Activated CD4-positive, alpha-beta T cell treated with anti-CD3 and anti-CD28 coated beads for 36 hours (primary cell): ENCODE results near the gene ENOX1. TPM values are rescaled to one million over a fixed set of nuclear protein-coding genes. Genes with fewer than 3 reads are reported as not detected.

Experiments
- ATAC-seq: fragments of 200-7000 bp; cut with Tn5 transposase; one replicate; pipeline ENCODE4 v1.10.0; 2021; ENCODE audit warnings: mild to moderate bottlenecking, moderate library complexity
- CTCF ChIA-PET: fragments of 350-600 bp; sonication (Branson Sonifier 250); formaldehyde crosslinking; loops from one replicate; lab custom pipeline; 2021; ENCODE audit warnings: antibody characterized with exemption; lab: Charles Lee
- POLR2A ChIA-PET: fragments of 350-600 bp; sonication (Branson Sonifier 250); formaldehyde crosslinking; loops from one replicate; lab custom pipeline; 2021; ENCODE audit warnings: antibody characterized with exemption, inconsistent platforms; lab: Charles Lee
- DNase-seq: peaks from one replicate; pipeline ENCODE4 v3.0.0-alpha.2; 2020
- H3K27ac Mint-ChIP-seq: one replicate; pipeline ENCODE4 v1.8.0; 2021; ENCODE audit warnings: mixed read lengths
- H3K27me3 Mint-ChIP-seq: one replicate; pipeline ENCODE4 v1.8.0; 2021; ENCODE audit warnings: mixed read lengths
- H3K36me3 Mint-ChIP-seq: one replicate; pipeline ENCODE4 v1.8.0; 2021; ENCODE audit warnings: low read depth, mixed read lengths
- H3K4me1 Mint-ChIP-seq: one replicate; pipeline ENCODE4 v1.8.0; 2021; ENCODE audit warnings: mixed read lengths
- H3K4me3 Mint-ChIP-seq: one replicate; pipeline ENCODE4 v1.8.0; 2021; ENCODE audit warnings: mild to moderate bottlenecking, moderate library complexity, mixed read lengths
- H3K9me3 Mint-ChIP-seq: one replicate; pipeline ENCODE4 v1.8.0; 2021; ENCODE audit warnings: low read depth, mixed read lengths
- intact Hi-C, 2 experiments: fragments of 100-400 bp; cut with DNase I in 1 of 2; cut with micrococcal nuclease in 1 of 2; formaldehyde crosslinking; loops; one replicate each; pipeline versions ENCODE4 v1.14.2 to v1.15.1; 2022 to 2024; cut with DNase I, micrococcal nuclease
- total RNA-seq, 2 experiments: library from RNA; stranded (reverse); gene quantifications; one replicate each; pipeline ENCODE4 v1.2.3, GENCODE V29; 2021

ENOX1 gene
- total RNA-seq, 2 experiments from 2014 or later: 0.28 to 0.48 TPM

DNA sequence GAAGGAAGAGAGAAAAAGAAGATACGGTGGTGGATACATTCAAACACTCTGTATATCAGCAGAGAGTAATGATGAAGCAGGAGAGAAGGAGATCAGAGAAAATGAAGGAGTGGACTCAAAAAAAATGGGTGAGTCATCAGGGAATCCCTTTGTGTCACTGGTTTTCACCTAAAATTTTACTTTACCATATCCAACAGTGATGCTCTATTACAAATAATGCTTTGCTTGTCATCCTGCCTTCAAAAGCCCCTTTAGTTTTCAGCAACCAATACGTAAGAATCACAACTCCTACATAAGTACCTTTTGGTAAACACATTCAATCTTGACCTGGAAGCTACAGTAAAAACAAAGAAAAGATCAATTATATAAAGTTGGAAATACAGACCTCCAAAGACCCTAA, 88.8 kb downstream of the ENOX1 start:
- POLR2A ChIA-PET: no interaction called here
- H3K36me3 Mint-ChIP-seq: no peaks in the 10 kb centered on the region
- H3K4me3 Mint-ChIP-seq: no peak overlapping the region
- no peak overlapping the region for H3K27ac Mint-ChIP-seq
- intact Hi-C loops: no loop called here
- H3K27me3 Mint-ChIP-seq: peaks cover 24% of the 10 kb centered on the region
- no peak for ATAC-seq
- no peak for DNase-seq
- H3K4me1 Mint-ChIP-seq: peaks cover 4% of the 10 kb centered on the region
- CTCF ChIA-PET: interaction anchor here (0.7 kb wide), 1 partner anchor 82 kb away, joined by 3 read pairs; no protein-coding TSS in a partner anchor
- H3K9me3 Mint-ChIP-seq: no peaks in the 10 kb centered on the region

DNA sequence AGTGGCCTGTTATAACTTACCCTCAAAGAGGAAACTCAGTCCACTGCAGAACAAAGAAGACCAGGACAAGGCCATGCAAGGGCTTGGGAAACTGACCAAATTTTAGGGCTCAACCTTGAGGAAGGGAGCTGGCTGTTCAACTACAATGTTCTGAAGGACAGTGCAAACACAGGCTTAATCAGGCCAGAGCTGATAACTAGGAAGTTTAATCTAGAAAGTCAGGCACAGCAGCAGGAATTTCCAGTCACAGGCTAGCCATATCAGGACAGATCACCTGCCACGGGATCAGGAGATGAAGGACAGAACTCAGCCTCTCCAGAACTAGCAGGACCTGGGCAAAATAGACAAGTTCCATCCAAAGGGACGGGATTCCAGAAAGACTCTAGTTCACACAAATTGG, 89.4 kb downstream of the ENOX1 start:
- intact Hi-C loops: no loop called here

DNA sequence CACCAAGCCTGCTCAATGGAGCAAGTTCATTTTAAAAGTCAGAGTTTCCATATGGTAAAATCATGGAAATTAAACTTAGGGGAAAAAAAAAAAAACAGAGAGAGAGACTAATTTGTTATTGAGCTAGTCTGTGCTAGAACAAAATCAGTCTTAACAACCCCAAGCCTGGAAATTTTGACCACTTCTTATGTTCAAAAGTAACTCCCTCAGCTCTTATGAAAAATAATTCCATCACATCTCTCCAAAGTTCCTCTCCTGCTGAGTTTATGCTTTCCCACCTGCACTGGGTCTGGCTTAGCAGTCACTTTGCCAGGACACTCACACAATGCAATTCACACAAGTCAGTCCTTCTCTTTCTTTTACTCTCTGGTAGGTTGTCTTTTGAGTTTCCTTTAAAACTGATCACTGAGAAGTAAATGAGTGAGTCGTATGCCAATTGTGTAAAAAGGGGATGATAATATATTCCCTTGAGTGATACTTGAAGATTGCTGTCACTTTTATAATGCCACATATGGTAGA, 92.6 kb downstream of the ENOX1 start:
- no peaks in the 10 kb centered on the region for H3K36me3 Mint-ChIP-seq
- intact Hi-C loops: loop anchor here in 1 of 2 experiments (5.0 kb wide), 1 partner anchor 97 kb away; no protein-coding TSS in a partner anchor
- peaks cover 21% of the 10 kb centered on the region for H3K27me3 Mint-ChIP-seq
- DNase-seq (no peak), ATAC-seq (peak; percentile 16)
- H3K9me3 Mint-ChIP-seq: no peaks in the 10 kb centered on the region
- ChIA-PET POLR2A (no interaction called here), CTCF (interaction anchor here (2.0 kb wide), 1 partner anchor 11 kb away, joined by 5 read pairs; no protein-coding TSS in a partner anchor)
- no peak overlapping the region for H3K4me3 Mint-ChIP-seq
- no peak overlapping the region for H3K27ac Mint-ChIP-seq
- H3K4me1 Mint-ChIP-seq: peaks cover 4% of the 10 kb centered on the region

More for the DNA sequence above, 89.4 kb downstream of the ENOX1 start:
- Mint-ChIP-seq H3K27me3 (peaks cover 24% of the 10 kb centered on the region), H3K9me3 (no peaks in the 10 kb centered on the region), H3K4me1 (peaks cover 4% of the 10 kb centered on the region), H3K36me3 (no peaks in the 10 kb centered on the region), H3K27ac (no peak overlapping the region), H3K4me3 (no peak overlapping the region)
- ChIA-PET POLR2A (no interaction called here), CTCF (interaction anchor here (0.6 kb wide), 1 partner anchor 147 kb away, joined by 3 read pairs; no protein-coding TSS in a partner anchor)
- ATAC-seq (no peak), DNase-seq (no peak)

DNA sequence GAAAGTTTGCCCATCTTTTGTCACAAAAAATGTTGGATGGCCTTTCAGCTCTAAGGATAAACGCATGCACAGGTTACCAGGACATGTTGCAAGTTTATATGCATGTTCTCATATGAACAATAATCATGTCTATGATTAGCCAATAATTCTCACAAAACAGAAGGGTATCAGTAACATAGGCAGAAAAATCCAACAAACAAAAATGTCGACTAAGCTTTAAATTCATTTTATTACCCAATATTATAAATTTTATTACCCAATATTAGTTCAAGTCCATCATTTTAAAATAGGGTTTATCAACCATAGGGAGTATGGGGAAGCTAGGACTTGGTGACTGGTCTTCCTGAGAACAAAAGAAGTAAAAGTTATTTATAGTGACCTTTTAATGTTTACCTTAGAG, 93.1 kb downstream of the ENOX1 start:
- Mint-ChIP-seq H3K27ac (no peak overlapping the region), H3K27me3 (peaks cover 21% of the 10 kb centered on the region), H3K9me3 (no peaks in the 10 kb centered on the region), H3K36me3 (no peaks in the 10 kb centered on the region), H3K4me3 (no peak overlapping the region), H3K4me1 (peaks cover 4% of the 10 kb centered on the region)
- no peak for ATAC-seq
- intact Hi-C loops: loop anchor here in 1 of 2 experiments (5.0 kb wide), 1 partner anchor 96 kb away; no protein-coding TSS in a partner anchor
- ChIA-PET CTCF (interaction anchor here (2.0 kb wide), 1 partner anchor 11 kb away, joined by 5 read pairs; no protein-coding TSS in a partner anchor), POLR2A (no interaction called here)
- DNase-seq: no peak

DNA sequence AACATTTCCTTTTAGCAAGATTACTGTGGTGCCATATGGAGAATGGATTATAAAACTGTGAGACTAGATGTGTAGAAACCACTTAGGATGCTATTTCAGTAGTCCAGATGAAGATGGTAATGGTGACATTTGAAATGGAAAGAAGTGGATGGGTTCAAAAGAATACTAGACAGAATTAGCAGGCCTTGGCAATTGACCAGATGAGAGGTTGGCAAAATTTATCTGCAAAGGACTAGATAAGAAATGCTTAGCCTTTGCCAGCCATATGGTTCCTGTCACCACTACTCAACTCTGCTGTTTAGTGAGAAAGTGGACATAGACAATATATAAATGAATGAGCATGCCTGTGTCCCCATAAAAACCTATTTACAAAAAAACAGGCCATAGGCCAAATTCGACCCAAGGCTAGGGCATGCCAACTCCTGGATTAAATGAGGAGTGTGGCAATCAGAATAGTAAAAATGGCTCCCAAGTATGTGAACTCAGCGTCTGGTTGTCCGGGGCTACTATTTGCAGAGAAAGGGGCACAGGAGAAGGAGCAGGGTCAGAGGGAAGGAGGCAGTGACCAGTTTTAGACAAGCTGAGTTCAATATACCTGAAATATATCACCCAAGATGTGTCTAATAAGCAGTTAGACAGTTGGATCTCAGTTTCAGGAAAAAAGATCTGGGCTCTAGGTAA, 98.4 kb downstream of the ENOX1 start:
- ATAC-seq (no peak), DNase-seq (no peak)
- Mint-ChIP-seq H3K27me3 (peaks cover 7% of the 10 kb centered on the region), H3K27ac (no peak overlapping the region), H3K4me3 (no peak overlapping the region), H3K4me1 (no peaks in the 10 kb centered on the region), H3K9me3 (no peaks in the 10 kb centered on the region), H3K36me3 (no peaks in the 10 kb centered on the region)
- ChIA-PET POLR2A (no interaction called here), CTCF (interaction anchor here (0.8 kb wide), 1 partner anchor 384 kb away, joined by 3 read pairs; no protein-coding TSS in a partner anchor)
- intact Hi-C loops: no loop called here

DNA sequence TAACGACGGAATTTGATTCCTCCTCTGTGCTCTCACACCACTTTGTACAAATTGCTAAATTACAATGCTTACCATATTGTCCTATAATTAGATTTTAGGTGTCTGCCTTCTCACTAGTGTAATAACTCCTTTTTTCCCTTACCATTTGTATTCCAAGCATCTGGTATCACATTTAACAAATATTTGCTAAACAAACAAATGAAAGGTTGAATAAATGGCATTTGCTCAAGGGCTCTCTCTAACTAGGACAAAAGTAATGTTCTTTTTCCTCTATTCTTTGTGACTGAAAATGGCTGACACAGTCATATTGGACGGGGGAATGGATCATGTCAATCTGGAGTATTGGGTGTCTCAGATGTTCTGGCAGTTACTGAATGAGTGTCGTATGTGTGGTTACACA, 99.7 kb downstream of the ENOX1 start:
- H3K27ac Mint-ChIP-seq: no peak overlapping the region
- DNase-seq (no peak), ATAC-seq (peak; percentile 26)
- H3K9me3 Mint-ChIP-seq: no peaks in the 10 kb centered on the region
- H3K36me3 Mint-ChIP-seq: no peaks in the 10 kb centered on the region
- H3K4me1 Mint-ChIP-seq: no peaks in the 10 kb centered on the region
- intact Hi-C loops: no loop called here
- H3K27me3 Mint-ChIP-seq: peaks cover 7% of the 10 kb centered on the region
- no peak overlapping the region for H3K4me3 Mint-ChIP-seq
- ChIA-PET POLR2A (no interaction called here), CTCF (no interaction called here)

DNA sequence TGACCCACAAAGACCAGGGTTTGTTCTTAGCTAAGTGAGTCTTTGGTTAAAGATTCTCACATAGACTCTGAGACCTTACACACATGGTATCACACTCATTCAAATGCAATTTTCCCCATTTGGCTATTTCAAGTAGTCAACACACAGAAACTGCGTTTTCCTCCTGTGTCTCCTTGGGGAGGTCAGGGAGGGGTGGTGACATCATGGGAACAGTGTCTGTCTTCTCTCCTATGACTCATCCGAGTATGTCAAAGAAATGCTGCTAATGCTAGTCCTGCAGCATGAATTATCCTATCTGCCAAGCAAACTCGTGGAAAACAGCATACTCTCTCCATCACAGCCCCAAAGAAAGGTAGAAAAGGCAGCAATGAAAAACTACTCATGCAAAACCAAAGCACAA, 100.2 kb downstream of the ENOX1 start:
- Mint-ChIP-seq H3K4me3 (no peak overlapping the region), H3K9me3 (no peaks in the 10 kb centered on the region), H3K4me1 (no peaks in the 10 kb centered on the region), H3K27ac (no peak overlapping the region), H3K27me3 (peaks cover 7% of the 10 kb centered on the region), H3K36me3 (no peaks in the 10 kb centered on the region)
- DNase-seq (no peak), ATAC-seq (peak; percentile 23)
- ChIA-PET POLR2A (no interaction called here), CTCF (no interaction called here)
- intact Hi-C loops: no loop called here

DNA sequence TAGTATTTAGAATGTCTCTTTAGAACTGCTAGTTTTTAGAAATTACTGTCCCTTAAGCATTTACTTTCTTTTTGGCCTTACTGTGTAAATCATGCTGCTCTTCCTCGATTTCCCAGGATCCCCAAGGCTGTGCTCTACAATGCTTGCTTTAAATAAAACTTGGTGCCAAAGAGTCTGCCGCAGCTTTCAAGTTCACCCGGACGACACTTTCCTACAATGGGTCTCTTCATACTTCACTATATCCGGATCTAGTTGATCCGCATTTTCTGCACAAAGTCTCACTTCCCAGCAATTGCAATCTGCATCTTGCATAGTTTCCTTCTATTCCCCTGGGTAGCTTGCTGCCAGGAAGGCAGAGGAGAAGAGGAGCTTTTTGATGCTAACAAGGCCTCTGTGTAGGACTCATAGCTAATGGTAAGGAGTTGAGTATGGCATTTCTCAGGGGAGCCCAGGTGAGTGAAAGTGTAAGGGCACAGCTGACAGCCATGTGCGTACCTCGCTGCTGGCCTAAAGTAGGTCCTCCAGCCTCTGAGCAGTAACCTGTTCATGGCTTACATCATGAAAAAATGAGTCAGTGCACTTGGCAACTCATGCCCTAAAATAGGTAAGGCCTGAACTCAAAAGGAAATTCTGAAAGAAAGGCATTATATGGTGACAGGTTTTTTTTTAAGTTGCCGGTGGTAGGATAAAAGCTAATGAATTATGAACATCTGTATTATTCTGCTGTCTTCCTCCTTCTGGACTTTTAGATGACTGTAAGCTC, 101.6 kb downstream of the ENOX1 start:
- Mint-ChIP-seq H3K36me3 (no peaks in the 10 kb centered on the region), H3K27ac (no peak overlapping the region), H3K4me3 (no peak overlapping the region), H3K27me3 (no peaks in the 10 kb centered on the region), H3K4me1 (no peaks in the 10 kb centered on the region), H3K9me3 (no peaks in the 10 kb centered on the region)
- ATAC-seq (no peak), DNase-seq (no peak)
- intact Hi-C loops: no loop called here
- POLR2A ChIA-PET: no interaction called here
- CTCF ChIA-PET: interaction anchor here (0.7 kb wide), 1 partner anchor 1085 kb away, joined by 3 read pairs; no protein-coding TSS in a partner anchor

DNA sequence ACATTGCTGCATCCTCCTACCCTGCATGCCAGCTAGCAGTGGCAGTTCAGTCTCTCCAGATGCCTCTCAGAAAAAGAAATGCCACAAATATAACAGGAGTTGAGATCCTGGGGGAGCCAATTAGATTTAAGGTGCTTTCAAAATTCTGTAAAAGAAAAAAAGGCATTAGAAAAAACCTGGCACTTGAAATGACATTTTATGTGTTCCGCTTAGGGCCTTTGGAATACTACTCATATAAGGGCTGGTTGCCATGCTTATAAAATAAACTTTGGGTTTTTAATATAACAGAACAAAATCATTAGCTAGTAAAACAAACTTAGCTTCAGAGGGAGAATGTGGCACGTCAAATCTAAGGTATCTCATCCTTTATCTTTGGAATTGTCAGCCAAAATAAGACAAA, 104.1 kb downstream of the ENOX1 start:
- intact Hi-C loops: no loop called here
- CTCF ChIA-PET: interaction anchor here (0.6 to 1.7 kb wide), 3 partner anchors 11 to 537 kb away, joined by 3 to 5 read pairs (median 4); no protein-coding TSS in a partner anchor
- POLR2A ChIA-PET: no interaction called here
- no peaks in the 10 kb centered on the region for H3K9me3 Mint-ChIP-seq
- no peak for DNase-seq
- ATAC-seq: no peak
- H3K4me1 Mint-ChIP-seq: no peaks in the 10 kb centered on the region
- no peaks in the 10 kb centered on the region for H3K36me3 Mint-ChIP-seq
- no peak overlapping the region for H3K4me3 Mint-ChIP-seq
- no peak overlapping the region for H3K27ac Mint-ChIP-seq
- H3K27me3 Mint-ChIP-seq: no peaks in the 10 kb centered on the region

DNA sequence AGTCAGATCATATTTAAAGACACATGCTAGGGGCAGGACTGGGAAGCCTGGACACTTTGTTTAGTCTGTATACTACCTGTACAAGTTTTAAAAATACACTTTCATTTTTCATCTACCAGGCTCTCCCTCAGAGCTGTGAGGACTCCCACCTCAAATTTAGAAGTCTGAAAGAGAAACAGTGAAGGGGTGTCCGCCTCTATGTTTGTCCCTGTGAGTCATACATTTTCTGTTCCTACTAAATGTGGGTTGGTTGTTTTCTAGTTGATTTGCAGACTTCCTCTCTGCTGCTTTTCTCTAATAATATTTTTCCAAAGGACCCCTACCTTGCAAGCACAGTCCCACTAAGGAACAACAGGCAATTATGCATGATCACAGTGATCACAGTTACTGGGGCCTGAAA, 110.5 kb downstream of the ENOX1 start:
- intact Hi-C loops: no loop called here
- Mint-ChIP-seq H3K27me3 (peaks cover 7% of the 10 kb centered on the region), H3K4me3 (no peak overlapping the region), H3K9me3 (no peaks in the 10 kb centered on the region), H3K27ac (no peak overlapping the region), H3K4me1 (peaks cover 4% of the 10 kb centered on the region), H3K36me3 (no peaks in the 10 kb centered on the region)
- POLR2A ChIA-PET: no interaction called here
- no peak for DNase-seq
- peak; percentile 65 for ATAC-seq
- CTCF ChIA-PET: interaction anchor here (0.6 kb wide), 1 partner anchor 87 kb away, joined by 3 read pairs; no protein-coding TSS in a partner anchor

DNA sequence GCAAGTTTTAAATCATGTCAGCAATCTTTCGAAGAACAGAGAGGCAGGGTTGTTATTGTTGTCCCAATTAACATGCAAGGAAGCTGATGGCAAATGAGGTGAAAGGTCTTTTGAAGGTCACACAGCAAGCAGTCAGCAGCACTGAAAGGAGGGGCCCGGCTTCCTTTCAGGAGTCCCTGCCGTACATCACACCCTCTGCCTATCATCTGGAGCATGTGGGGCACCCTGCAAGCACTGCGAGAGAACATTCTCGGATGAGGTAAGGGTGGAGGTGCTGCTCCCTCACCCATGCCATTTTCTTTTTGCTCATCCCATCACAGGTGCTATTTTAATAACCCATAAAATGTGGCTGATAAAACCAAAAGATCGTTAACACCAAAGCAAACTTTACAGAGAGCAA, 111.2 kb downstream of the ENOX1 start:
- peaks cover 11% of the 10 kb centered on the region for H3K27me3 Mint-ChIP-seq
- H3K4me3 Mint-ChIP-seq: no peak overlapping the region
- CTCF ChIA-PET: no interaction called here

More for the DNA sequence above, 111.2 kb downstream of the ENOX1 start:
- Mint-ChIP-seq H3K36me3 (no peaks in the 10 kb centered on the region), H3K9me3 (no peaks in the 10 kb centered on the region), H3K27ac (no peak overlapping the region), H3K4me1 (peaks cover 4% of the 10 kb centered on the region)
- POLR2A ChIA-PET: no interaction called here
- ATAC-seq (no peak), DNase-seq (no peak)
- intact Hi-C loops: no loop called here
